IPS DF 4.7 (cell line): ENCODE results near the gene LHX3.

Source experiments
- DNase-seq: peaks from one replicate; pipeline ENCODE4 v3.0.0-alpha.2; 2013; ENCODE audit warnings: low spot score; ENCODE audit errors: extremely low read depth

The LHX3 gene

GRCh38 chr9:136178061-136178772 lies 26.7 kb downstream of the LHX3 start:
- DNase-seq: no peak

GRCh38 chr9:136177224-136177623 lies 27.7 kb downstream of the LHX3 start:
- no peak for DNase-seq

GRCh38 chr9:136175616-136176197 lies 29.2 kb downstream of the LHX3 start:
- DNase-seq: no peak

- DNase-seq: no peak
Observed at GRCh38 chr9:136174779-136175615, 29.9 kb downstream of the LHX3 start.

GRCh38 chr9:136173648-136174290 lies 31.2 kb downstream of the LHX3 start:
- no peak for DNase-seq

- DNase-seq: no peak
Observed at GRCh38 chr9:136172412-136173079, 32.4 kb downstream of the LHX3 start.

- DNase-seq: no peak
Observed at GRCh38 chr9:136171801-136172411, 33.0 kb downstream of the LHX3 start.

GRCh38 chr9:136171009-136171800 lies 33.7 kb downstream of the LHX3 start:
- DNase-seq: no peak

GRCh38 chr9:136170006-136170901 lies 34.7 kb downstream of the LHX3 start:
- DNase-seq: no peak

GRCh38 chr9:136169495-136169894 lies 35.4 kb downstream of the LHX3 start:
- DNase-seq: no peak

- no peak for DNase-seq
Observed at GRCh38 chr9:136163248-136163850, 41.6 kb downstream of the LHX3 start.

GRCh38 chr9:136160995-136161610 lies 43.8 kb downstream of the LHX3 start:
- DNase-seq: no peak

GRCh38 chr9:136160381-136160841 lies 44.5 kb downstream of the LHX3 start:
- no peak for DNase-seq

GRCh38 chr9:136159851-136160250 lies 45.1 kb downstream of the LHX3 start:
- no peak for DNase-seq

GRCh38 chr9:136157477-136158265 lies 47.3 kb downstream of the LHX3 start:
- no peak for DNase-seq

- DNase-seq: no peak
Observed at GRCh38 chr9:136156209-136157120, 48.5 kb downstream of the LHX3 start.
